Keratinocyte (primary cell): ENCODE data around the gene FCHO2. TPM values are rescaled to one million over a fixed set of nuclear protein-coding genes. Genes with fewer than 3 reads are reported as not detected.
A peak's percentile ranks its signal among the peaks of the same experiment; 100 is the strongest.

Source experiments
- DNase-seq: peaks from one replicate; pipeline ENCODE4 v3.0.0-alpha.2; 2011; ENCODE audit warnings: low read depth, missing footprints, low spot score
- FAIRE-seq: peaks from 2 replicates; lab custom pipeline; 2011; peaks lifted over from hg19 to GRCh38; lab: Jason Lieb, UNC
- H2AFZ ChIP-seq: 2 replicates; pipeline ENCODE4 v1.6.0; 2012; ENCODE audit warnings: low read length, control low read depth, inconsistent platforms; ENCODE audit not compliant: control insufficient read depth
- H3K27ac ChIP-seq: 2 replicates; pipeline ENCODE4 v1.5.1; 2011; ENCODE audit warnings: low read length; ENCODE audit not compliant: control insufficient read depth, insufficient read depth
- H3K27me3 ChIP-seq: 3 replicates; pipeline ENCODE4 v1.6.0; 2011; ENCODE audit warnings: low read length; ENCODE audit not compliant: control insufficient read depth, insufficient read depth; ENCODE audit errors: extremely low read depth
- H3K36me3 ChIP-seq, 2 experiments: 2 replicates in 1 of 2; 3 replicates in 1 of 2; pipeline ENCODE4 v1.5.1; 2011; ENCODE audit warnings: low read length in 2 of 2, mild to moderate bottlenecking in 1 of 2; ENCODE audit not compliant: control insufficient read depth in 2 of 2, insufficient read depth in 2 of 2; ENCODE audit errors: extremely low read depth in 1 of 2
- H3K4me1 ChIP-seq: 3 replicates; pipeline ENCODE4 v1.5.1; 2011; ENCODE audit warnings: low read length; ENCODE audit not compliant: control insufficient read depth, insufficient read depth; ENCODE audit errors: extremely low read depth
- H3K4me2 ChIP-seq: 3 replicates; pipeline ENCODE4 v1.6.0; 2011; ENCODE audit warnings: low read depth, low read length; ENCODE audit not compliant: control insufficient read depth, insufficient read depth; ENCODE audit errors: extremely low read depth
- H3K4me3 ChIP-seq, 3 experiments: fragments of 200-600 bp in 1 of 3; sonication (generic) in 1 of 3; 2 replicates in 2 of 3; 3 replicates in 1 of 3; pipeline ENCODE4 v1.5.1; 2011 to 2016; ENCODE audit warnings: low read length in 3 of 3, mild to moderate bottlenecking in 3 of 3, control low read depth in 2 of 3, inconsistent platforms in 1 of 3, low read depth in 1 of 3, mixed read lengths in 1 of 3, mixed run types in 1 of 3, moderate library complexity in 1 of 3; ENCODE audit not compliant: control insufficient read depth in 2 of 3, insufficient read depth in 2 of 3; ENCODE audit errors: extremely low read depth in 1 of 3
- H3K79me2 ChIP-seq: 2 replicates; pipeline ENCODE4 v1.6.0; 2012; ENCODE audit warnings: low read length; ENCODE audit not compliant: control insufficient read depth, insufficient read depth
- H3K9ac ChIP-seq: 3 replicates; pipeline ENCODE4 v1.6.0; 2011; ENCODE audit warnings: low read length; ENCODE audit not compliant: control insufficient read depth, insufficient read depth; ENCODE audit errors: extremely low read depth
- H3K9me1 ChIP-seq: 3 replicates; pipeline ENCODE4 v1.6.0; 2011; ENCODE audit warnings: low read length; ENCODE audit not compliant: control insufficient read depth, insufficient read depth; ENCODE audit errors: extremely low read depth
- H3K9me3 ChIP-seq: 2 replicates; pipeline ENCODE4 v1.5.1; 2012; ENCODE audit warnings: low read depth, low read length; ENCODE audit not compliant: control insufficient read depth
- H4K20me1 ChIP-seq: 3 replicates; pipeline ENCODE4 v1.6.0; 2011; ENCODE audit warnings: low read length; ENCODE audit not compliant: control insufficient read depth, insufficient read depth; ENCODE audit errors: extremely low read depth
- EZH2 ChIP-seq: IDR thresholded peaks from one replicate; pipeline ENCODE4 v1.6.1; 2012; ENCODE audit warnings: inconsistent platforms, mild to moderate bottlenecking, low read length, moderate library complexity
- dilution Hi-C: fragments of 300-500 bp; cut with MboI; formaldehyde crosslinking; loops from one replicate; pipeline ENCODE4 v1.7.0; 2020; ENCODE audit warnings: low sequenced_read_pairs; ENCODE audit not compliant: extremely low pct_ligation_motif_present
- polyA plus RNA-seq, 5 experiments: library from polyadenylated mRNA; depleted of rRNA in 3 of 5; stranded (reverse) in 3 of 5; stranded (forward) in 1 of 5; unstranded in 1 of 5; fragments of >200 nt; gene quantifications; 1 replicate in 1 of 5; 2 replicates in 3 of 5; 3 replicates in 1 of 5; pipeline versions ENCODE4 v1.2.1 to v1.2.3, GENCODE V29; 2011 to 2012; ENCODE audit warnings: missing spikeins in 2 of 5, low read depth in 1 of 5, low replicate concordance in 1 of 5
- TF ChIP-seq, protein P1 (sequence below), 3 experiments: IDR thresholded peaks in 1 of 3; conservative IDR thresholded peaks in 1 of 3; optimal IDR thresholded peaks in 1 of 3; 2 replicates in 2 of 3; 3 replicates in 1 of 3; pipeline versions ENCODE3 to v1.5.1; 2011; ENCODE audit warnings: low read length in 3 of 3, mild to moderate bottlenecking in 3 of 3, moderate library complexity in 2 of 3, control low read depth in 1 of 3, inconsistent platforms in 1 of 3; ENCODE audit not compliant: insufficient read depth in 2 of 3; ENCODE audit errors: extremely low read depth in 1 of 3

The FCHO2 gene
- polyA plus RNA-seq, 1 donor (not counting 4 experiments of a cell fraction or from before 2014, with no cell fraction given), result 10.6 TPM

- Histone ChIP-seq H3K9me3 (no peaks in the 10 kb centered on the region), H3K9me1 (no peaks in the 10 kb centered on the region), H3K36me3 (no peaks in the 10 kb centered on the region), H3K4me2 (peak overlapping the region; percentile 99), H4K20me1 (no peaks in the 10 kb centered on the region), H3K4me3 (peak overlapping the region; percentile 74 to 96 (median 91)), H3K27ac (peak overlapping the region; percentile 99), H3K9ac (peak overlapping the region; percentile 97), H3K4me1 (peaks cover 38% of the 10 kb centered on the region), H3K27me3 (no peaks in the 10 kb centered on the region), H2AFZ (peak overlapping the region; percentile 88), H3K79me2 (peaks cover 35% of the 10 kb centered on the region)
- no peak for DNase-seq
- dilution Hi-C loops, result no loop called here
- TF ChIP-seq EZH2, result no peak
- TF ChIP-seq, protein P1, sequence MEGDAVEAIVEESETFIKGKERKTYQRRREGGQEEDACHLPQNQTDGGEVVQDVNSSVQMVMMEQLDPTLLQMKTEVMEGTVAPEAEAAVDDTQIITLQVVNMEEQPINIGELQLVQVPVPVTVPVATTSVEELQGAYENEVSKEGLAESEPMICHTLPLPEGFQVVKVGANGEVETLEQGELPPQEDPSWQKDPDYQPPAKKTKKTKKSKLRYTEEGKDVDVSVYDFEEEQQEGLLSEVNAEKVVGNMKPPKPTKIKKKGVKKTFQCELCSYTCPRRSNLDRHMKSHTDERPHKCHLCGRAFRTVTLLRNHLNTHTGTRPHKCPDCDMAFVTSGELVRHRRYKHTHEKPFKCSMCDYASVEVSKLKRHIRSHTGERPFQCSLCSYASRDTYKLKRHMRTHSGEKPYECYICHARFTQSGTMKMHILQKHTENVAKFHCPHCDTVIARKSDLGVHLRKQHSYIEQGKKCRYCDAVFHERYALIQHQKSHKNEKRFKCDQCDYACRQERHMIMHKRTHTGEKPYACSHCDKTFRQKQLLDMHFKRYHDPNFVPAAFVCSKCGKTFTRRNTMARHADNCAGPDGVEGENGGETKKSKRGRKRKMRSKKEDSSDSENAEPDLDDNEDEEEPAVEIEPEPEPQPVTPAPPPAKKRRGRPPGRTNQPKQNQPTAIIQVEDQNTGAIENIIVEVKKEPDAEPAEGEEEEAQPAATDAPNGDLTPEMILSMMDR (optimal IDR thresholded peaks at IDR 0.05 in 1 of 3, IDR thresholded peaks at IDR 0.05 in 1 of 3, conservative IDR thresholded peaks at IDR 0.05 in 1 of 3; ENCODE audit: extremely low read depth in 1 of 3, insufficient read depth in 2 of 3, low read length in 3 of 3), result no peak
- no peak for FAIRE-seq
Observed at GRCh38 chr5:72955143-72955767, 586 bp upstream of the FCHO2 start.

GRCh38 chr5:72956324-72957140 is 691 bp downstream of the FCHO2 start:
- FAIRE-seq (peak; percentile 62), DNase-seq (no peak)
- no peak for TF ChIP-seq EZH2
- TF ChIP-seq, protein P1 (optimal IDR thresholded peaks at IDR 0.05 in 1 of 3, IDR thresholded peaks at IDR 0.05 in 1 of 3, conservative IDR thresholded peaks at IDR 0.05 in 1 of 3; ENCODE audit: extremely low read depth in 1 of 3, insufficient read depth in 2 of 3, low read length in 3 of 3), result no peak
- H3K4me1 ChIP-seq, result peaks cover 34% of the 10 kb centered on the region
- no peaks in the 10 kb centered on the region for H4K20me1 ChIP-seq
- dilution Hi-C loops, result no loop called here
- peak overlapping the region; percentile 97 for H3K9ac ChIP-seq
- no peaks in the 10 kb centered on the region for H3K9me1 ChIP-seq
- H3K4me3 ChIP-seq, result peak overlapping the region; percentile 74 to 96 (median 91)
- H3K9me3 ChIP-seq, result no peaks in the 10 kb centered on the region
- peak overlapping the region; percentile 77 for H3K4me2 ChIP-seq
- no peaks in the 10 kb centered on the region for H3K27me3 ChIP-seq
- H3K79me2 ChIP-seq, result peaks cover 46% of the 10 kb centered on the region
- peak overlapping the region; percentile 99 for H3K27ac ChIP-seq
- no peaks in the 10 kb centered on the region for H3K36me3 ChIP-seq
- peak overlapping the region; percentile 91 for H2AFZ ChIP-seq
